HEK293 (cell line): ENCODE data around the gene SHMT2.
A peak's percentile ranks its signal among the peaks of the same experiment; 100 is the strongest.

ENCODE experiments used
- BCL11B ChIP-seq: fragments of 450-650 bp; formaldehyde crosslinking; IDR thresholded peaks from 2 replicates; pipeline ENCODE4 v1.5.1; 2016; ENCODE audit warnings: low read depth, missing biosample characterization, missing genetic modification characterization
- FEZF1 ChIP-seq: fragments of 450-650 bp; formaldehyde crosslinking; IDR thresholded peaks from 2 replicates; pipeline ENCODE4 v1.5.1; 2016; ENCODE audit warnings: missing biosample characterization, missing genetic modification characterization
- GLI4 ChIP-seq: fragments of 450-650 bp; formaldehyde crosslinking; IDR thresholded peaks from 2 replicates; pipeline ENCODE4 v1.5.1; 2016; ENCODE audit warnings: missing biosample characterization, missing genetic modification characterization
- MEIS1 ChIP-seq: sonication (generic); formaldehyde crosslinking; IDR thresholded peaks from 2 replicates; pipeline ENCODE4 v1.8.1; 2022; ENCODE audit warnings: missing genetic modification reagents, mild to moderate bottlenecking, borderline replicate concordance
- SCRT1 ChIP-seq: fragments of 450-650 bp; formaldehyde crosslinking; IDR thresholded peaks from 2 replicates; pipeline ENCODE4 v1.5.1; 2016; ENCODE audit warnings: missing biosample characterization, missing genetic modification characterization, borderline replicate concordance
- SCRT2 ChIP-seq: fragments of 450-650 bp; formaldehyde crosslinking; IDR thresholded peaks from 2 replicates; pipeline ENCODE4 v1.5.1; 2016; ENCODE audit warnings: missing biosample characterization, missing genetic modification characterization
- SETDB1 ChIP-seq: IDR thresholded peaks from one replicate; pipeline ENCODE4 v1.6.1; 2017; ENCODE audit warnings: mild to moderate bottlenecking, low read length, moderate library complexity, mixed read lengths; ENCODE audit not compliant: insufficient read length
- SP3 ChIP-seq: fragments of 450-650 bp; formaldehyde crosslinking; IDR thresholded peaks from 2 replicates; pipeline ENCODE4 v1.5.1; 2016; ENCODE audit warnings: missing biosample characterization, missing genetic modification characterization
- TCF7L2 ChIP-seq: IDR thresholded peaks from 2 replicates; pipeline ENCODE4 v1.6.1; 2011; ENCODE audit warnings: low read depth, mild to moderate bottlenecking, inconsistent platforms, low read length, moderate library complexity, borderline replicate concordance
- WT1 ChIP-seq: fragments of 450-650 bp; formaldehyde crosslinking; IDR thresholded peaks from 2 replicates; pipeline ENCODE4 v1.5.1; 2016; ENCODE audit warnings: missing biosample characterization, missing genetic modification characterization
- YY1 ChIP-seq: fragments of 450-650 bp; formaldehyde crosslinking; IDR thresholded peaks from 2 replicates; pipeline ENCODE4 v1.5.1; 2018; ENCODE audit warnings: missing biosample characterization, missing genetic modification characterization
- ZFHX2 ChIP-seq: fragments of 450-650 bp; formaldehyde crosslinking; conservative IDR thresholded peaks from 2 replicates; pipeline ENCODE4 v1.5.1; 2016; ENCODE audit warnings: missing biosample characterization, missing genetic modification characterization
- ZNF10 ChIP-seq: fragments of 450-650 bp; formaldehyde crosslinking; IDR thresholded peaks from 2 replicates; pipeline ENCODE4 v1.5.1; 2017; ENCODE audit warnings: missing biosample characterization, missing genetic modification characterization
- ZNF121 ChIP-seq: fragments of 450-650 bp; formaldehyde crosslinking; IDR thresholded peaks from 2 replicates; pipeline ENCODE4 v1.5.1; 2016; ENCODE audit warnings: missing biosample characterization, missing genetic modification characterization
- ZNF16 ChIP-seq: fragments of 450-650 bp; formaldehyde crosslinking; IDR thresholded peaks from 2 replicates; pipeline ENCODE4 v1.5.1; 2016; ENCODE audit warnings: low read depth, missing biosample characterization, missing genetic modification characterization
- ZNF174 ChIP-seq: fragments of 450-650 bp; formaldehyde crosslinking; IDR thresholded peaks from 2 replicates; pipeline ENCODE4 v1.5.0; 2017; ENCODE audit warnings: missing biosample characterization, mild to moderate bottlenecking, missing genetic modification characterization
- ZNF274 ChIP-seq, 2 experiments: fragments of 200-500 bp in 1 of 2; fragments of 450-650 bp in 1 of 2; sonication (Bioruptor generic) in 1 of 2; formaldehyde crosslinking in 1 of 2; IDR thresholded peaks; 2 replicates each; pipeline versions ENCODE4 v1.5.1 to v1.6.1; 2014 to 2016; ENCODE audit warnings: borderline replicate concordance in 1 of 2, inconsistent platforms in 1 of 2, low read length in 1 of 2, missing biosample characterization in 1 of 2, missing genetic modification characterization in 1 of 2
- ZNF391 ChIP-seq: fragments of 450-650 bp; formaldehyde crosslinking; IDR thresholded peaks from 2 replicates; pipeline ENCODE4 v1.5.1; 2016; ENCODE audit warnings: low read depth, missing biosample characterization, missing genetic modification characterization, borderline replicate concordance
- ZNF501 ChIP-seq: fragments of 450-650 bp; formaldehyde crosslinking; IDR thresholded peaks from 2 replicates; pipeline ENCODE4 v1.5.1; 2016; ENCODE audit warnings: missing biosample characterization, missing genetic modification characterization
- ZNF560 ChIP-seq: fragments of 450-650 bp; formaldehyde crosslinking; IDR thresholded peaks from 2 replicates; pipeline ENCODE4 v1.5.1; 2017; ENCODE audit warnings: missing biosample characterization, missing genetic modification characterization, borderline replicate concordance
- ZNF561 ChIP-seq: fragments of 450-650 bp; IDR thresholded peaks from 2 replicates; pipeline ENCODE4 v1.5.1; 2018; ENCODE audit warnings: missing biosample characterization, missing genetic modification characterization, borderline replicate concordance
- ZNF585B ChIP-seq: fragments of 450-650 bp; formaldehyde crosslinking; IDR thresholded peaks from 2 replicates; pipeline ENCODE4 v1.5.1; 2016; ENCODE audit warnings: missing biosample characterization, missing genetic modification characterization
- ZNF626 ChIP-seq: fragments of 450-650 bp; sonication (Bioruptor Pico); formaldehyde crosslinking; IDR thresholded peaks from 2 replicates; pipeline ENCODE4 v1.5.1; 2018; ENCODE audit warnings: missing biosample characterization, missing genetic modification characterization, inconsistent platforms
- ZNF654 ChIP-seq: fragments of 450-650 bp; formaldehyde crosslinking; IDR thresholded peaks from 2 replicates; pipeline ENCODE4 v1.5.1; 2016; ENCODE audit warnings: low read depth, missing biosample characterization, missing genetic modification characterization
- ZNF670 ChIP-seq: fragments of 450-650 bp; formaldehyde crosslinking; IDR thresholded peaks from 2 replicates; pipeline ENCODE4 v1.5.1; 2016; ENCODE audit warnings: missing biosample characterization, missing genetic modification characterization, low read depth
- ZNF777 ChIP-seq: fragments of 450-650 bp; formaldehyde crosslinking; IDR thresholded peaks from 2 replicates; pipeline ENCODE4 v1.5.1; 2017; ENCODE audit warnings: missing biosample characterization, missing genetic modification characterization, borderline replicate concordance
- ZNF785 ChIP-seq: fragments of 450-650 bp; formaldehyde crosslinking; IDR thresholded peaks from 2 replicates; pipeline ENCODE4 v1.5.1; 2016; ENCODE audit warnings: missing biosample characterization, missing genetic modification characterization
- TF ChIP-seq, protein P1 (sequence below): fragments of 450-650 bp; formaldehyde crosslinking; conservative IDR thresholded peaks from 2 replicates; pipeline ENCODE4 v1.5.1; 2016; ENCODE audit warnings: low read depth, missing biosample characterization, missing genetic modification characterization
- TF ChIP-seq, protein P2 (sequence below): fragments of 450-650 bp; formaldehyde crosslinking; IDR thresholded peaks from 2 replicates; pipeline ENCODE4 v1.5.1; 2017; ENCODE audit warnings: missing biosample characterization, missing genetic modification characterization
- TF ChIP-seq, protein P3 (sequence below): fragments of 450-650 bp; formaldehyde crosslinking; IDR thresholded peaks from 2 replicates; pipeline ENCODE4 v1.5.1; 2016; ENCODE audit warnings: missing biosample characterization, missing genetic modification characterization
- TF ChIP-seq, protein P4 (sequence below): fragments of 450-650 bp; formaldehyde crosslinking; IDR thresholded peaks from 2 replicates; pipeline ENCODE4 v1.5.1; 2016; ENCODE audit warnings: missing biosample characterization, missing genetic modification characterization
- TF ChIP-seq, protein P5 (sequence below): fragments of 450-650 bp; formaldehyde crosslinking; IDR thresholded peaks from 2 replicates; pipeline ENCODE4 v1.5.1; 2016; ENCODE audit warnings: missing biosample characterization, missing genetic modification characterization

Gene SHMT2

DNA sequence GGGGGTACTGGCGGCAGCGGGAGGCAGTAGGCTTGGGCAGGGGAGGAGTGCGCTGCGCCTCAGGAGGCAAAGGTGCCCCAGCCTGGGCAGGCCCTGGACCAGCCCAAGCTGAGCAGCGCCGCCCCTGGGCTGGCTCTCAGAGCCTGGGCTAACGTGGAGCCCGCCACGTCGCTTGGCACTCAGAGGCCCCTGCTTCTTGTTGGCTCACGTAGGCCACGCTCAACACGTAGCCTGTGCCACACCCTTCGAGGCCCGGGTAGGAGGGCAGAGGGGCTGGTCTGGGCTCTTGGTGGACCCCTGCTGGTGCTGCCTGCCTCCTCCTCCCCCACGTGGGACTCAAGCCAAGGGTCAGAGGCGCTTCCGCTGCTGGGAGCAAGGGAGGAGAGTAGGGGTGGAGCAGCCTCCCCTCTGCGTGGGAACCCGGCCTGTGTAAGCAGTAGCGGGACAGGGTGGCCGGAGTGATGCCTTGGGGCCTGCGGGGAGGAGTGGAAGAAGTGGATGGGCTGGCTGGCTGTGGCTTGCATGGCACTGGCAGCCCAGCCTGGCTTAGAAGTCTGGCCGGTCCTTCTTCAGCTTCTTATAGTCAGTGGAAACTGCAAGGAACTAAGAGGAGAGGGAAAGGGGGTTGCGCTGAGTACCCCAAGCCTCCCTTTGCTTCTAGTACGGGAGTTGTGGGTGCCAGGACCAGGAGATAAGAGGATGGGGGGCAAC, 5.7 kb downstream of the SHMT2 start (continued):
- TF ChIP-seq ZNF391 (tag by site-specific recombination): no peak
- no peak for TF ChIP-seq ZNF174 (tag by site-specific recombination)
- TF ChIP-seq ZNF626 (tag by site-specific recombination): no peak
- no peak for TF ChIP-seq SETDB1
- no peak for TF ChIP-seq BCL11B (tag by site-specific recombination)
- TF ChIP-seq ZNF561 (tag by site-specific recombination): no peak; the same call in 1 of the 2 replicates
- TF ChIP-seq, protein P1, sequence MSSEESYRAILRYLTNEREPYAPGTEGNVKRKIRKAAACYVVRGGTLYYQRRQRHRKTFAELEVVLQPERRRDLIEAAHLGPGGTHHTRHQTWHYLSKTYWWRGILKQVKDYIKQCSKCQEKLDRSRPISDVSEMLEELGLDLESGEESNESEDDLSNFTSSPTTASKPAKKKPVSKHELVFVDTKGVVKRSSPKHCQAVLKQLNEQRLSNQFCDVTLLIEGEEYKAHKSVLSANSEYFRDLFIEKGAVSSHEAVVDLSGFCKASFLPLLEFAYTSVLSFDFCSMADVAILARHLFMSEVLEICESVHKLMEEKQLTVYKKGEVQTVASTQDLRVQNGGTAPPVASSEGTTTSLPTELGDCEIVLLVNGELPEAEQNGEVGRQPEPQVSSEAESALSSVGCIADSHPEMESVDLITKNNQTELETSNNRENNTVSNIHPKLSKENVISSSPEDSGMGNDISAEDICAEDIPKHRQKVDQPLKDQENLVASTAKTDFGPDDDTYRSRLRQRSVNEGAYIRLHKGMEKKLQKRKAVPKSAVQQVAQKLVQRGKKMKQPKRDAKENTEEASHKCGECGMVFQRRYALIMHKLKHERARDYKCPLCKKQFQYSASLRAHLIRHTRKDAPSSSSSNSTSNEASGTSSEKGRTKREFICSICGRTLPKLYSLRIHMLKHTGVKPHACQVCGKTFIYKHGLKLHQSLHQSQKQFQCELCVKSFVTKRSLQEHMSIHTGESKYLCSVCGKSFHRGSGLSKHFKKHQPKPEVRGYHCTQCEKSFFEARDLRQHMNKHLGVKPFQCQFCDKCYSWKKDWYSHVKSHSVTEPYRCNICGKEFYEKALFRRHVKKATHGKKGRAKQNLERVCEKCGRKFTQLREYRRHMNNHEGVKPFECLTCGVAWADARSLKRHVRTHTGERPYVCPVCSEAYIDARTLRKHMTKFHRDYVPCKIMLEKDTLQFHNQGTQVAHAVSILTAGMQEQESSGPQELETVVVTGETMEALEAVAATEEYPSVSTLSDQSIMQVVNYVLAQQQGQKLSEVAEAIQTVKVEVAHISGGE (tag by site-specific recombination): peak; percentile 55
- TF ChIP-seq, protein P2, sequence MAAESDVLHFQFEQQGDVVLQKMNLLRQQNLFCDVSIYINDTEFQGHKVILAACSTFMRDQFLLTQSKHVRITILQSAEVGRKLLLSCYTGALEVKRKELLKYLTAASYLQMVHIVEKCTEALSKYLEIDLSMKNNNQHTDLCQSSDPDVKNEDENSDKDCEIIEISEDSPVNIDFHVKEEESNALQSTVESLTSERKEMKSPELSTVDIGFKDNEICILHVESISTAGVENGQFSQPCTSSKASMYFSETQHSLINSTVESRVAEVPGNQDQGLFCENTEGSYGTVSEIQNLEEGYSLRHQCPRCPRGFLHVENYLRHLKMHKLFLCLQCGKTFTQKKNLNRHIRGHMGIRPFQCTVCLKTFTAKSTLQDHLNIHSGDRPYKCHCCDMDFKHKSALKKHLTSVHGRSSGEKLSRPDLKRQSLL (tag by site-specific recombination): no peak
- TF ChIP-seq, protein P3, sequence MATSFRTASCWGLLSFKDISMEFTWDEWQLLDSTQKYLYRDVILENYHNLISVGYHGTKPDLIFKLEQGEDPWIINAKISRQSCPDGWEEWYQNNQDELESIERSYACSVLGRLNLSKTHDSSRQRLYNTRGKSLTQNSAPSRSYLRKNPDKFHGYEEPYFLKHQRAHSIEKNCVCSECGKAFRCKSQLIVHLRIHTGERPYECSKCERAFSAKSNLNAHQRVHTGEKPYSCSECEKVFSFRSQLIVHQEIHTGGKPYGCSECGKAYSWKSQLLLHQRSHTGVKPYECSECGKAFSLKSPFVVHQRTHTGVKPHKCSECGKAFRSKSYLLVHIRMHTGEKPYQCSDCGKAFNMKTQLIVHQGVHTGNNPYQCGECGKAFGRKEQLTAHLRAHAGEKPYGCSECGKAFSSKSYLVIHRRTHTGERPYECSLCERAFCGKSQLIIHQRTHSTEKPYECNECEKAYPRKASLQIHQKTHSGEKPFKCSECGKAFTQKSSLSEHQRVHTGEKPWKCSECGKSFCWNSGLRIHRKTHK: no peak
- 0 out of 2 replicates have a peak, but pooled peaks have one; percentile 30 for TF ChIP-seq ZNF501 (tag by site-specific recombination)
- 0 out of 2 replicates have a peak, but pooled peaks have one; percentile 7 for TF ChIP-seq FEZF1 (tag by site-specific recombination)
- TF ChIP-seq GLI4 (tag by site-specific recombination): no peak
- peak; percentile 87 for TF ChIP-seq WT1 (tag by site-specific recombination)
- TF ChIP-seq ZNF670 (tag by site-specific recombination): no peak
- TF ChIP-seq YY1 (tag by site-specific recombination): no peak
- TF ChIP-seq ZNF16 (tag by site-specific recombination): peak; percentile 92
- no peak for TF ChIP-seq ZNF10
- TF ChIP-seq, protein P4, sequence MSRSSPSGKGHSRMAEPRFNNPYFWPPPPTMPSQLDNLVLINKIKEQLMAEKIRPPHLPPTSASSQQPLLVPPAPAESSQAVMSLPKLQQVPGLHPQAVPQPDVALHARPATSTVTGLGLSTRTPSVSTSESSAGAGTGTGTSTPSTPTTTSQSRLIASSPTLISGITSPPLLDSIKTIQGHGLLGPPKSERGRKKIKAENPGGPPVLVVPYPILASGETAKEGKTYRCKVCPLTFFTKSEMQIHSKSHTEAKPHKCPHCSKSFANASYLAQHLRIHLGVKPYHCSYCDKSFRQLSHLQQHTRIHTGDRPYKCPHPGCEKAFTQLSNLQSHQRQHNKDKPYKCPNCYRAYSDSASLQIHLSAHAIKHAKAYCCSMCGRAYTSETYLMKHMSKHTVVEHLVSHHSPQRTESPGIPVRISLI (tag by site-specific recombination): no peak
- no peak for TF ChIP-seq ZNF274 (IDR thresholded peaks at IDR 0.05; ENCODE audit: low read length)
- TF ChIP-seq ZNF274 (tag by site-specific recombination; IDR thresholded peaks at IDR 0.05; ENCODE audit: borderline replicate concordance): no peak
- no peak for TF ChIP-seq ZNF785 (tag by site-specific recombination)
- TF ChIP-seq SP3 (tag by site-specific recombination): peak; percentile 65
- TF ChIP-seq ZNF585B (tag by site-specific recombination): no peak
- TF ChIP-seq ZNF560 (tag by site-specific recombination): no peak
- no peak for TF ChIP-seq TCF7L2
- no peak for TF ChIP-seq ZNF777
- TF ChIP-seq MEIS1 (CRISPR knock-in tag): no peak
- TF ChIP-seq ZFHX2 (tag by site-specific recombination): peak; percentile 98
- TF ChIP-seq SCRT2 (tag by site-specific recombination): peak; percentile 91
- TF ChIP-seq, protein P5, sequence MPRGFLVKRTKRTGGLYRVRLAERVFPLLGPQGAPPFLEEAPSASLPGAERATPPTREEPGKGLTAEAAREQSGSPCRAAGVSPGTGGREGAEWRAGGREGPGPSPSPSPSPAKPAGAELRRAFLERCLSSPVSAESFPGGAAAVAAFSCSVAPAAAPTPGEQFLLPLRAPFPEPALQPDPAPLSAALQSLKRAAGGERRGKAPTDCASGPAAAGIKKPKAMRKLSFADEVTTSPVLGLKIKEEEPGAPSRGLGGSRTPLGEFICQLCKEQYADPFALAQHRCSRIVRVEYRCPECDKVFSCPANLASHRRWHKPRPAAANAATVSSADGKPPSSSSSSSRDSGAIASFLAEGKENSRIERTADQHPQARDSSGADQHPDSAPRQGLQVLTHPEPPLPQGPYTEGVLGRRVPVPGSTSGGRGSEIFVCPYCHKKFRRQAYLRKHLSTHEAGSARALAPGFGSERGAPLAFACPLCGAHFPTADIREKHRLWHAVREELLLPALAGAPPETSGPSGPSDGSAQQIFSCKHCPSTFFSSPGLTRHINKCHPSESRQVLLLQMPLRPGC (tag by site-specific recombination): no peak
- no peak for TF ChIP-seq ZNF654 (tag by site-specific recombination)
- no peak for TF ChIP-seq ZNF121 (tag by site-specific recombination)
- no peak for TF ChIP-seq SCRT1
